K562 (cell line): ENCODE results near the gene ZNRF1. TPM values are rescaled to one million over a fixed set of nuclear protein-coding genes. Genes with fewer than 3 reads are reported as not detected.
A peak's percentile ranks its signal among the peaks of the same experiment; 100 is the strongest.

Source experiments
- ESRRA ChIP-seq: fragments of 450-650 bp; IDR thresholded peaks from 2 replicates; pipeline ENCODE4 v1.6.1; 2014; ENCODE audit warnings: low read depth, mild to moderate bottlenecking, moderate library complexity, borderline replicate concordance
- HMG20A ChIP-seq: fragments of 450-650 bp; formaldehyde crosslinking; conservative IDR thresholded peaks from 2 replicates; pipeline ENCODE4 v1.4.0; 2020; ENCODE audit warnings: mild to moderate bottlenecking, mixed read lengths
- HMG20B ChIP-seq: fragments of 250-450 bp; sonication (Bioruptor Pico); IDR thresholded peaks from 2 replicates; pipeline ENCODE4 v1.5.0; 2021; ENCODE audit warnings: mild to moderate bottlenecking
- HMGN3 ChIP-seq: IDR thresholded peaks from 2 replicates; pipeline ENCODE4 v1.6.1; 2011; ENCODE audit warnings: borderline replicate concordance, low read depth, mild to moderate bottlenecking, mixed read lengths, low read length; ENCODE audit not compliant: insufficient read length; ENCODE audit errors: extremely low read depth
- NR0B1 ChIP-seq: fragments of 450-650 bp; IDR thresholded peaks from one replicate; pipeline ENCODE4 v1.6.1; 2018; ENCODE audit warnings: mild to moderate bottlenecking, moderate library complexity; ENCODE audit not compliant: partially characterized antibody
- NR2C1 ChIP-seq, 2 experiments: fragments of 450-650 bp; IDR thresholded peaks; 2 replicates each; pipeline ENCODE4 v1.6.1; 2017; ENCODE audit warnings: mild to moderate bottlenecking in 2 of 2, antibody characterized with exemption in 1 of 2, inconsistent platforms in 1 of 2, missing compliant biosample characterization in 1 of 2, missing genetic modification characterization in 1 of 2
- PHTF2 ChIP-seq: fragments of 250-450 bp; sonication (Bioruptor Pico); IDR thresholded peaks from 2 replicates; pipeline ENCODE4 v1.5.0; 2021; ENCODE audit warnings: mild to moderate bottlenecking
- REST ChIP-seq, 2 experiments: fragments of 450-650 bp; formaldehyde crosslinking in 1 of 2; IDR thresholded peaks; 2 replicates each; pipeline versions ENCODE4 v1.4.0 to v1.6.1; 2014 to 2020; ENCODE audit warnings: mild to moderate bottlenecking in 2 of 2, borderline replicate concordance in 1 of 2, low read depth in 1 of 2
- SAFB ChIP-seq: fragments of 200-400 bp; formaldehyde crosslinking; IDR thresholded peaks from 2 replicates; pipeline ENCODE4 v1.6.1; 2017; ENCODE audit warnings: low read depth, low read length, borderline replicate concordance
- SMARCA4 ChIP-seq: fragments of 450-650 bp; IDR thresholded peaks from 2 replicates; pipeline ENCODE4 v1.6.1; 2016
- SP2 ChIP-seq: IDR thresholded peaks from 2 replicates; pipeline ENCODE4 v1.6.1; 2011; ENCODE audit warnings: mild to moderate bottlenecking, low read depth, low read length, moderate library complexity; ENCODE audit not compliant: poor library complexity, severe bottlenecking; ENCODE audit errors: extremely low read depth
- TBL1XR1 ChIP-seq, 2 experiments: IDR thresholded peaks; 2 replicates each; pipeline ENCODE4 v1.6.1; 2012; ENCODE audit warnings: improper control_type of control experiment in 2 of 2, low read length in 2 of 2, mild to moderate bottlenecking in 1 of 2
- XRCC3 ChIP-seq: fragments of 450-650 bp; IDR thresholded peaks from 2 replicates; pipeline ENCODE4 v1.6.1; 2017; ENCODE audit warnings: mild to moderate bottlenecking, moderate library complexity
- ZBTB7A ChIP-seq: IDR thresholded peaks from 2 replicates; pipeline ENCODE4 v1.6.1; 2011; ENCODE audit warnings: low read depth, mild to moderate bottlenecking, low read length, moderate library complexity, borderline replicate concordance; ENCODE audit not compliant: control insufficient read depth
- ZFP36 ChIP-seq: fragments of 150-350 bp; IDR thresholded peaks from 2 replicates; pipeline ENCODE4 v1.6.1; 2018; ENCODE audit warnings: low read length, low read depth; ENCODE audit not compliant: partially characterized antibody
- ZNF644 ChIP-seq: fragments of 200-800 bp; sonication (Bioruptor generic); IDR thresholded peaks from 2 replicates; pipeline ENCODE4 v1.6.1; 2016; ENCODE audit warnings: low read depth, missing genetic modification characterization, missing compliant biosample characterization
- polyA plus RNA-seq, 8 experiments: library from polyadenylated mRNA; depleted of rRNA in 4 of 8; stranded (reverse) in 5 of 8; unstranded in 3 of 8; fragments of >200 nt; fragmentation: Nextera tagmentation in 2 of 8; fragmentation: Illumina TruSeq in 1 of 8; extraction: Ambion mirVana in 2 of 8; extraction: Trizol in 1 of 8; gene quantifications; 2 replicates each; pipeline versions ENCODE4 v1.2.1 to v1.2.3, GENCODE V29; 2011 to 2014; ENCODE audit warnings: inconsistent platforms in 1 of 8, missing spikeins in 1 of 8
- total RNA-seq, 7 experiments: library from RNA; depleted of rRNA in 6 of 7; stranded (reverse); fragments of >200 nt in 6 of 7; fragmentation: Illumina TruSeq in 2 of 7; extraction: Trizol in 2 of 7; gene quantifications; 2 replicates each; pipeline versions ENCODE4 v1.2.1 to v1.2.3, GENCODE V29; 2011 to 2021; ENCODE audit warnings: low replicate concordance in 1 of 7

ZNRF1 gene
- total and polyA plus RNA-seq, 9 of the 15 experiments (the other 6 are each of a cell fraction or from before 2014, with no cell fraction given) = 9.5 to 37.7 (median 20.0) TPM

- TF ChIP-seq REST (IDR thresholded peaks at IDR 0.05; ENCODE audit: borderline replicate concordance) (no peak), REST (CRISPR knock-in tag; IDR thresholded peaks at IDR 0.05; ENCODE audit: low read depth) (0 out of 2 replicates have a peak, but pooled peaks have one; percentile 32), ESRRA (peak; percentile 91; the same call in 1 of the 2 replicates), ZNF644 (tag) (no peak), PHTF2 (no peak), HMGN3 (no peak), SAFB (no peak), NR0B1 (no peak), SMARCA4 (peak; percentile 39; the same call in 1 of the 2 replicates), XRCC3 (no peak), ZFP36 (no peak), ZBTB7A (peak; percentile 40; the same call in 1 of the 2 replicates), HMG20B (no peak), HMG20A (CRISPR knock-in tag) (no peak), NR2C1 (IDR thresholded peaks at IDR 0.05) (no peak), NR2C1 (tag; IDR thresholded peaks at IDR 0.05) (peak; percentile 48; the same call in 1 of the 2 replicates), TBL1XR1 (IDR thresholded peaks at IDR 0.05; ENCODE audit: low read length in 2 of 2) (peak in 1 of 2 experiments; percentile 21; a peak in 1 of 4 replicates), SP2 (no peak)
These were observed 76.3 kb downstream of the ZNRF1 start (continued) for GRCh38 chr16:75074920-75075687.
